Measurements from ENCODE around the gene MAPT.
"Not testable (repeated sequence)": the region's sequence is repeated elsewhere in the genome, so short reads cannot be mapped to it uniquely, and the experiment has no call there.

MAPT gene

GRCh38 chr17:45946841-45947256 is 52.5 kb downstream of the MAPT start:
- no peak overlapping the region for H3K27ac ChIP-seq
- DNase-seq (ENCODE audit: low read depth, low spot score) = no peak

GRCh38 chr17:45948498-45948880 is 54.1 kb downstream of the MAPT start:
- no peak overlapping the region for H3K27ac ChIP-seq
- DNase-seq (ENCODE audit: low read depth, low spot score) = no peak

GRCh38 chr17:45948881-45949624 is 54.7 kb downstream of the MAPT start:
- DNase-seq (ENCODE audit: low read depth, low spot score) = no peak
- H3K27ac ChIP-seq = no peak overlapping the region

- no peak overlapping the region for H3K27ac ChIP-seq
- DNase-seq (ENCODE audit: low read depth, low spot score) = no peak
These were observed 55.5 kb downstream of the MAPT start for GRCh38 chr17:45949755-45950320.

GRCh38 chr17:45950888-45951287 is 56.5 kb downstream of the MAPT start:
- no peak overlapping the region for H3K27ac ChIP-seq
- DNase-seq (ENCODE audit: low read depth, low spot score) = no peak

GRCh38 chr17:45951403-45951802 is 57.0 kb downstream of the MAPT start:
- DNase-seq (ENCODE audit: low read depth, low spot score) = no peak

GRCh38 chr17:45951941-45952340 is 57.6 kb downstream of the MAPT start:
- no peak for DNase-seq (ENCODE audit: low read depth, low spot score)

More at GRCh38 chr17:45951403-45951802, 57.0 kb downstream of the MAPT start:
- H3K27ac ChIP-seq = no peak overlapping the region

GRCh38 chr17:45952814-45953320 is 58.5 kb downstream of the MAPT start:
- H3K27ac ChIP-seq = no peak overlapping the region

More at GRCh38 chr17:45951941-45952340, 57.6 kb downstream of the MAPT start:
- no peak overlapping the region for H3K27ac ChIP-seq

GRCh38 chr17:45953561-45953960 is 59.2 kb downstream of the MAPT start:
- H3K27ac ChIP-seq = no peak overlapping the region
- DNase-seq (ENCODE audit: low read depth, low spot score) = no peak

More at GRCh38 chr17:45952814-45953320, 58.5 kb downstream of the MAPT start:
- DNase-seq (ENCODE audit: low read depth, low spot score) = no peak

- H3K27ac ChIP-seq = no peak overlapping the region
- no peak for DNase-seq (ENCODE audit: low read depth, low spot score)
These were observed 60.6 kb downstream of the MAPT start for GRCh38 chr17:45954914-45955313.

- DNase-seq (ENCODE audit: low read depth, low spot score) = no peak
These were observed 61.0 kb downstream of the MAPT start for GRCh38 chr17:45955326-45955725.

GRCh38 chr17:45956090-45956489 is 61.7 kb downstream of the MAPT start:
- H3K27ac ChIP-seq = no peak overlapping the region
- no peak for DNase-seq (ENCODE audit: low read depth, low spot score)

More at GRCh38 chr17:45955326-45955725, 61.0 kb downstream of the MAPT start:
- no peak overlapping the region for H3K27ac ChIP-seq

- H3K27ac ChIP-seq; DNase-seq (ENCODE audit: low read depth, low spot score): not testable (repeated sequence)
These were observed 62.4 kb downstream of the MAPT start for GRCh38 chr17:45956746-45957145.

- DNase-seq (ENCODE audit: low read depth, low spot score) = no peak
- no peak overlapping the region for H3K27ac ChIP-seq
These were observed 64.0 kb downstream of the MAPT start for GRCh38 chr17:45958307-45958706.

- H3K27ac ChIP-seq = no peak overlapping the region
- no peak for DNase-seq (ENCODE audit: low read depth, low spot score)
These were observed 64.8 kb downstream of the MAPT start for GRCh38 chr17:45958994-45959665.

GRCh38 chr17:45960311-45960710 is 66.0 kb downstream of the MAPT start:
- no peak for DNase-seq (ENCODE audit: low read depth, low spot score)
- no peak overlapping the region for H3K27ac ChIP-seq

- H3K27ac ChIP-seq = no peak overlapping the region
- no peak for DNase-seq (ENCODE audit: low read depth, low spot score)
These were observed 66.9 kb downstream of the MAPT start for GRCh38 chr17:45961206-45961605.

GRCh38 chr17:45962221-45962972 is 68.0 kb downstream of the MAPT start:
- no peak overlapping the region for H3K27ac ChIP-seq
- DNase-seq (ENCODE audit: low read depth, low spot score) = no peak

- no peak for DNase-seq (ENCODE audit: low read depth, low spot score)
- H3K27ac ChIP-seq = no peak overlapping the region
These were observed 68.9 kb downstream of the MAPT start for GRCh38 chr17:45963283-45963682.

GRCh38 chr17:45963889-45964288 is 69.5 kb downstream of the MAPT start:
- DNase-seq (ENCODE audit: low read depth, low spot score) = no peak
- no peak overlapping the region for H3K27ac ChIP-seq
